GM18517 (cell line): ENCODE measurements around the gene CD80.

Source experiments
- ATAC-seq: cut with Tn5 transposase; IDR thresholded peaks from one replicate; pipeline ENCODE4 v1.9.1; 2021; ENCODE audit warnings: mild to moderate bottlenecking, moderate library complexity; ENCODE audit not compliant: unreplicated experiment

The CD80 gene

GRCh38 chr3:119500901-119501300 is 58.5 kb downstream of the CD80 start:
- ATAC-seq, result no peak

- ATAC-seq, result no peak
Measured at GRCh38 chr3:119500265-119500664, 59.1 kb downstream of the CD80 start.

- peak; percentile 88 for ATAC-seq
Measured at GRCh38 chr3:119498186-119499011, 61.0 kb downstream of the CD80 start, which contains the start of gene TIMMDC1. TSS of gene TIMMDC1 (plus strand) at chr3:119498547. CDS start at chr3:119498734, 187 bp downstream.

- ATAC-seq, result no peak
Measured at GRCh38 chr3:119497820-119498185, 61.6 kb downstream of the CD80 start.

- no peak for ATAC-seq
Measured at GRCh38 chr3:119494597-119494996, 64.8 kb downstream of the CD80 start.

GRCh38 chr3:119492810-119493209 is 66.6 kb downstream of the CD80 start:
- no peak for ATAC-seq

- ATAC-seq, result no peak
Measured at GRCh38 chr3:119492128-119492527, 67.3 kb downstream of the CD80 start.

- ATAC-seq, result no peak
Measured at GRCh38 chr3:119490153-119490552, 69.3 kb downstream of the CD80 start.

- ATAC-seq, result no peak
Measured at GRCh38 chr3:119485563-119485962, 73.9 kb downstream of the CD80 start.

- ATAC-seq, result no peak
Measured at GRCh38 chr3:119483101-119483500, 76.3 kb downstream of the CD80 start.

- no peak for ATAC-seq
Measured at GRCh38 chr3:119481079-119481478, 78.3 kb downstream of the CD80 start.
